Keratinocyte (primary cell): ENCODE measurements around the gene KTI12.
"Not testable (repeated sequence)": the region's sequence is repeated elsewhere in the genome, so short reads cannot be mapped to it uniquely, and the experiment has no call there.

Source experiments
- EZH2 ChIP-seq: IDR thresholded peaks from one replicate; pipeline ENCODE4 v1.6.1; 2012; ENCODE audit warnings: inconsistent platforms, mild to moderate bottlenecking, low read length, moderate library complexity
- TF ChIP-seq, protein P1 (sequence below), 3 experiments: IDR thresholded peaks in 1 of 3; conservative IDR thresholded peaks in 1 of 3; optimal IDR thresholded peaks in 1 of 3; 2 replicates in 2 of 3; 3 replicates in 1 of 3; pipeline versions ENCODE3 to v1.5.1; 2011; ENCODE audit warnings: low read length in 3 of 3, mild to moderate bottlenecking in 3 of 3, moderate library complexity in 2 of 3, control low read depth in 1 of 3, inconsistent platforms in 1 of 3; ENCODE audit not compliant: insufficient read depth in 2 of 3; ENCODE audit errors: extremely low read depth in 1 of 3

- TF ChIP-seq, protein P1, sequence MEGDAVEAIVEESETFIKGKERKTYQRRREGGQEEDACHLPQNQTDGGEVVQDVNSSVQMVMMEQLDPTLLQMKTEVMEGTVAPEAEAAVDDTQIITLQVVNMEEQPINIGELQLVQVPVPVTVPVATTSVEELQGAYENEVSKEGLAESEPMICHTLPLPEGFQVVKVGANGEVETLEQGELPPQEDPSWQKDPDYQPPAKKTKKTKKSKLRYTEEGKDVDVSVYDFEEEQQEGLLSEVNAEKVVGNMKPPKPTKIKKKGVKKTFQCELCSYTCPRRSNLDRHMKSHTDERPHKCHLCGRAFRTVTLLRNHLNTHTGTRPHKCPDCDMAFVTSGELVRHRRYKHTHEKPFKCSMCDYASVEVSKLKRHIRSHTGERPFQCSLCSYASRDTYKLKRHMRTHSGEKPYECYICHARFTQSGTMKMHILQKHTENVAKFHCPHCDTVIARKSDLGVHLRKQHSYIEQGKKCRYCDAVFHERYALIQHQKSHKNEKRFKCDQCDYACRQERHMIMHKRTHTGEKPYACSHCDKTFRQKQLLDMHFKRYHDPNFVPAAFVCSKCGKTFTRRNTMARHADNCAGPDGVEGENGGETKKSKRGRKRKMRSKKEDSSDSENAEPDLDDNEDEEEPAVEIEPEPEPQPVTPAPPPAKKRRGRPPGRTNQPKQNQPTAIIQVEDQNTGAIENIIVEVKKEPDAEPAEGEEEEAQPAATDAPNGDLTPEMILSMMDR (optimal IDR thresholded peaks at IDR 0.05 in 1 of 3, IDR thresholded peaks at IDR 0.05 in 1 of 3, conservative IDR thresholded peaks at IDR 0.05 in 1 of 3; ENCODE audit: extremely low read depth in 1 of 3, insufficient read depth in 2 of 3, low read length in 3 of 3) = not testable (repeated sequence)
- not testable (repeated sequence) for TF ChIP-seq EZH2
Observed at GRCh38 chr1:52028839-52029238, 4.8 kb downstream of the KTI12 start.
